HepG2 (cell line): ENCODE results near the gene PRKN. TPM values are rescaled to one million over a fixed set of nuclear protein-coding genes. Genes with fewer than 3 reads are reported as not detected.

ENCODE experiments used
- ATAC-seq: fragments of 200-7000 bp; cut with Tn5 transposase; 3 replicates; pipeline ENCODE4 v1.9.1; 2020; ENCODE audit warnings: mild to moderate bottlenecking, moderate library complexity
- BruUV-seq: library from RNA; stranded (reverse); fragments of 400-500 nt; replicated peaks from 2 replicates; lab custom pipeline; 2021; lab: Mats Ljungman, UMichigan
- CTCF ChIA-PET: fragments of 300-600 bp; formaldehyde crosslinking; extraction: SDS; loops from one replicate; lab custom pipeline; 2021; ENCODE audit warnings: low total read pairs, inconsistent platforms, low intra/inter-chr PET ratio; lab: Yijun Ruan, JAX
- POLR2A ChIA-PET: fragments of 350-600 bp; sonication (Branson Sonifier 250); formaldehyde crosslinking; loops from one replicate; lab custom pipeline; 2020; ENCODE audit warnings: antibody characterized with exemption, inconsistent platforms; lab: Yijun Ruan, JAX
- DNase-seq: peaks from one replicate; pipeline ENCODE4 v3.0.0-alpha.2; 2015; ENCODE audit warnings: low spot score
- FAIRE-seq: peaks from 3 replicates; lab custom pipeline; 2011; peaks lifted over from hg19 to GRCh38; lab: Jason Lieb, UNC
- H2AFZ ChIP-seq: one replicate; pipeline ENCODE4 v1.6.1; 2011; ENCODE audit warnings: low read length, inconsistent platforms
- H3K27ac ChIP-seq: fragments of 300-600 bp; 3 replicates; pipeline ENCODE4 v1.8.0; 2011; ENCODE audit warnings: mixed run types, mild to moderate bottlenecking, mixed read lengths, low read length, inconsistent platforms; ENCODE audit not compliant: insufficient read depth; ENCODE audit errors: extremely low read length
- H3K27me3 ChIP-seq, 2 experiments: fragments of 200-600 bp in 1 of 2; 2 replicates in 1 of 2; 3 replicates in 1 of 2; pipeline versions ENCODE4 v1.6.0 to v1.8.0; 2011; ENCODE audit warnings: low read length in 2 of 2, mild to moderate bottlenecking in 2 of 2, moderate library complexity in 2 of 2, inconsistent platforms in 1 of 2; ENCODE audit not compliant: insufficient read depth in 2 of 2, control insufficient read depth in 1 of 2
- H3K36me3 ChIP-seq, 2 experiments: fragments of 200-600 bp in 1 of 2; replicated peaks in 1 of 2; 2 replicates in 1 of 2; 3 replicates in 1 of 2; pipeline versions ENCODE4 v1.5.1 to v1.8.0; 2011; ENCODE audit warnings: low read length in 2 of 2, inconsistent platforms in 1 of 2; ENCODE audit not compliant: insufficient read depth in 2 of 2, control insufficient read depth in 1 of 2
- H3K4me1 ChIP-seq: 2 replicates; pipeline ENCODE4 v1.5.1; 2012; ENCODE audit warnings: low read length, inconsistent platforms; ENCODE audit not compliant: insufficient read depth
- H3K4me2 ChIP-seq: 2 replicates; pipeline ENCODE4 v1.6.0; 2011; ENCODE audit warnings: low read depth, low read length, inconsistent platforms
- H3K4me3 ChIP-seq, 3 experiments: fragments of 200-600 bp in 1 of 3; sonication (generic), shearing (Covaris generic) in 1 of 3; replicated peaks in 1 of 3; 2 replicates each; pipeline ENCODE4 v1.5.1; 2011 to 2016; ENCODE audit warnings: low read length in 3 of 3, inconsistent platforms in 2 of 3, low read depth in 2 of 3, mild to moderate bottlenecking in 2 of 3, control low read depth in 1 of 3, mixed read lengths in 1 of 3; ENCODE audit not compliant: insufficient read depth in 1 of 3
- H3K79me2 ChIP-seq: one replicate; pipeline ENCODE4 v1.6.1; 2011; ENCODE audit warnings: low read length, inconsistent platforms; ENCODE audit not compliant: insufficient read depth
- H3K9ac ChIP-seq: 2 replicates; pipeline ENCODE4 v1.6.0; 2011; ENCODE audit warnings: mild to moderate bottlenecking, low read depth, low read length, inconsistent platforms; ENCODE audit not compliant: insufficient read depth
- H3K9me3 ChIP-seq: 2 replicates; pipeline ENCODE4 v1.5.1; 2012; ENCODE audit warnings: mild to moderate bottlenecking, low read length
- H4K20me1 ChIP-seq: 2 replicates; pipeline ENCODE4 v1.6.0; 2011; ENCODE audit warnings: inconsistent platforms, mild to moderate bottlenecking, low read length, moderate library complexity; ENCODE audit not compliant: insufficient read depth
- CBX1 ChIP-seq: IDR thresholded peaks from one replicate; pipeline ENCODE4 v1.6.1; 2016; ENCODE audit warnings: antibody characterized with exemption, low read depth
- KDM5B ChIP-seq: sonication (generic); formaldehyde crosslinking; IDR thresholded peaks from 2 replicates; pipeline ENCODE4 v1.4.0; 2020; ENCODE audit warnings: missing genetic modification reagents, mild to moderate bottlenecking, borderline replicate concordance
- MAFK ChIP-seq, 2 experiments: IDR thresholded peaks in 1 of 2; conservative IDR thresholded peaks in 1 of 2; 2 replicates each; pipeline ENCODE4 v1.6.1; 2011; ENCODE audit warnings: improper control_type of control experiment in 2 of 2, low read length in 2 of 2
- MNT ChIP-seq: fragments of 450-650 bp; IDR thresholded peaks from 2 replicates; pipeline ENCODE4 v1.6.1; 2016
- NCOA2 ChIP-seq: sonication (generic); formaldehyde crosslinking; IDR thresholded peaks from 2 replicates; pipeline ENCODE4 v1.8.0; 2022; ENCODE audit warnings: inconsistent platforms
- NR2F6 ChIP-seq, 2 experiments: IDR thresholded peaks; 2 replicates each; pipeline ENCODE4 v1.6.1; 2016; ENCODE audit warnings: antibody characterized with exemption in 1 of 2, mild to moderate bottlenecking in 1 of 2
- PBX2 ChIP-seq: IDR thresholded peaks from 2 replicates; pipeline ENCODE4 v1.6.1; 2016; ENCODE audit warnings: control low read depth
- PCBP1 ChIP-seq: fragments of 200-400 bp; formaldehyde crosslinking; IDR thresholded peaks from 2 replicates; pipeline ENCODE4 v1.6.1; 2017; ENCODE audit warnings: mild to moderate bottlenecking, low read depth, low read length, borderline replicate concordance
- RORA ChIP-seq: sonication (generic); formaldehyde crosslinking; IDR thresholded peaks from 2 replicates; pipeline ENCODE4 v1.5.0; 2020; ENCODE audit warnings: mild to moderate bottlenecking, missing genetic modification reagents, moderate library complexity
- TARDBP ChIP-seq: sonication (generic); formaldehyde crosslinking; IDR thresholded peaks from 2 replicates; pipeline ENCODE4 v1.8.0; 2022; ENCODE audit warnings: mild to moderate bottlenecking, missing genetic modification reagents
- ZBTB2 ChIP-seq: sonication (generic); formaldehyde crosslinking; IDR thresholded peaks from 2 replicates; pipeline ENCODE4 v1.8.0; 2022; ENCODE audit warnings: low read depth, missing genetic modification reagents
- ZBTB7A ChIP-seq: sonication (generic); formaldehyde crosslinking; IDR thresholded peaks from 2 replicates; pipeline ENCODE4 v1.8.0; 2022; ENCODE audit warnings: mild to moderate bottlenecking, missing genetic modification reagents
- ZNF10 ChIP-seq: sonication (generic); formaldehyde crosslinking; IDR thresholded peaks from 2 replicates; pipeline ENCODE4 v1.4.0; 2020; ENCODE audit warnings: mild to moderate bottlenecking, low read depth, missing genetic modification reagents, borderline replicate concordance
- ZNF101 ChIP-seq: sonication (generic); formaldehyde crosslinking; IDR thresholded peaks from 2 replicates; pipeline ENCODE4 v1.4.0; 2020; ENCODE audit warnings: mild to moderate bottlenecking, low read depth, missing genetic modification reagents, borderline replicate concordance
- ZNF143 ChIP-seq: sonication (generic); formaldehyde crosslinking; IDR thresholded peaks from 2 replicates; pipeline ENCODE4 v1.4.0; 2020; ENCODE audit warnings: missing genetic modification reagents
- ZNF430 ChIP-seq: sonication (generic); formaldehyde crosslinking; IDR thresholded peaks from 2 replicates; pipeline ENCODE4 v1.9.0; 2021; ENCODE audit warnings: mild to moderate bottlenecking, missing genetic modification reagents
- ZNF510 ChIP-seq: sonication (generic); formaldehyde crosslinking; IDR thresholded peaks from 2 replicates; pipeline ENCODE4 v1.4.0; 2020; ENCODE audit warnings: low read depth, mild to moderate bottlenecking, missing genetic modification reagents
- ZNF749 ChIP-seq: sonication (generic); formaldehyde crosslinking; IDR thresholded peaks from 2 replicates; pipeline ENCODE4 v1.8.0; 2022; ENCODE audit warnings: mild to moderate bottlenecking, missing genetic modification reagents, moderate library complexity, borderline replicate concordance
- ZNF878 ChIP-seq: sonication (generic); formaldehyde crosslinking; IDR thresholded peaks from 2 replicates; pipeline ENCODE4 v1.8.1; 2023; ENCODE audit warnings: mild to moderate bottlenecking, missing genetic modification reagents, moderate library complexity
- WGBS: methylation state at CpG from one replicate; pipeline ENCODE4 v1.1.6; 2017; ENCODE audit warnings: low lambda C conversion rate; 5-methylcytosine and 5-hydroxymethylcytosine counted together
- in situ Hi-C: cut with HindIII; loops from 2 replicates; pipeline ENCODE4 v1.10.0; 2017; ENCODE audit warnings: low pct_unique_long_range_greater_than_20kb; ENCODE audit not compliant: extremely low pct_ligation_motif_present
- intact Hi-C: fragments of 100-400 bp; cut with micrococcal nuclease; formaldehyde crosslinking; loops from one replicate; pipeline ENCODE4 v1.10.0; 2022; ENCODE audit not compliant: unreplicated experiment
- polyA plus RNA-seq, 8 experiments: library from polyadenylated mRNA; depleted of rRNA in 3 of 8; stranded (reverse) in 7 of 8; unstranded in 1 of 8; fragments of >200 nt; fragmentation: Illumina TruSeq in 4 of 8; extraction: Trizol in 4 of 8; gene quantifications; 2 replicates each; pipeline versions ENCODE4 v1.2.1 to v1.2.3, GENCODE V29; 2011 to 2016; ENCODE audit warnings: low read depth in 4 of 8, missing spikeins in 1 of 8, mixed read lengths in 1 of 8; ENCODE audit not compliant: insufficient read depth in 1 of 8
- total RNA-seq, 5 experiments: library from RNA; depleted of rRNA; stranded (reverse); fragments of >200 nt; fragmentation: Illumina TruSeq; extraction: Trizol; gene quantifications; 2 replicates each; pipeline ENCODE4 v1.2.3, GENCODE V29; 2016; ENCODE audit warnings: low read depth in 1 of 5

The PRKN gene
- total and polyA plus RNA-seq, 2 of the 13 experiments (the other 11 are each of a cell fraction or from before 2014, with no cell fraction given), result 0.31 to 0.44 TPM

- CTCF ChIA-PET, result no interaction called here
- Histone ChIP-seq H3K79me2 (no peaks in the 10 kb centered on the region), H4K20me1 (no peaks in the 10 kb centered on the region; the same call in 1 of the 2 replicates), H3K4me1 (no peaks in the 10 kb centered on the region), H3K9me3 (no peaks in the 10 kb centered on the region)
- WGBS, result 31% methylated on average over 17 of the region's 20 CpGs
- no TSS peak for BruUV-seq
- no peak for DNase-seq
- TF ChIP-seq ZBTB2 (no peak), ZNF430 (CRISPR knock-in tag) (no peak), ZNF10 (CRISPR knock-in tag) (no peak), NR2F6 (IDR thresholded peaks at IDR 0.05) (no peak), NR2F6 (CRISPR knock-in tag; IDR thresholded peaks at IDR 0.05) (no peak), MNT (no peak), PBX2 (CRISPR knock-in tag) (no peak), MAFK (conservative IDR thresholded peaks at IDR 0.05 in 1 of 2, IDR thresholded peaks at IDR 0.05 in 1 of 2; ENCODE audit: low read length in 2 of 2) (no peak), PCBP1 (no peak), ZNF749 (CRISPR knock-in tag) (no peak), CBX1 (no peak), RORA (CRISPR knock-in tag) (no peak), NCOA2 (no peak), ZNF101 (no peak), ZBTB7A (CRISPR knock-in tag) (no peak), ZNF510 (no peak), TARDBP (no peak), ZNF878 (no peak), ZNF143 (CRISPR knock-in tag) (no peak), KDM5B (CRISPR knock-in tag) (no peak)
- TF ChIP-seq, all 625 proteins: peak for 0
- Histone ChIP-seq H3K27me3 (peaks cover 0 to 36% of the 10 kb centered on the region in 2 experiments; a peak in 4 of 5 replicates), H2AFZ (no peak overlapping the region), H3K36me3 (no peaks in the 10 kb centered on the region), H3K4me3 (no peak overlapping the region), H3K4me2 (no peak overlapping the region), H3K9ac (no peak overlapping the region), H3K27ac (no peak overlapping the region)
- intact Hi-C loops (no loop called here), in situ Hi-C loops (no loop called here)
- POLR2A ChIA-PET, result no interaction called here
- ATAC-seq (no peak; the same call in 2 of the 3 replicates), FAIRE-seq (no peak)
Observed at GRCh38 chr6:161445021-161445799, 1282.4 kb downstream of the PRKN start.
